HepG2 (cell line): ENCODE results near the gene DHX16. TPM values are rescaled to one million over a fixed set of nuclear protein-coding genes. Genes with fewer than 3 reads are reported as not detected.

Experiments
- GATA4 ChIP-seq: sonication (generic); IDR thresholded peaks from 2 replicates; pipeline ENCODE4 v1.6.1; 2016; ENCODE audit warnings: antibody characterized with exemption, low read depth, borderline replicate concordance
- HIVEP1 ChIP-seq: sonication (generic); formaldehyde crosslinking; IDR thresholded peaks from 2 replicates; pipeline ENCODE4 v1.4.0; 2020; ENCODE audit warnings: mild to moderate bottlenecking, missing genetic modification reagents
- JUN ChIP-seq: sonication (generic); formaldehyde crosslinking; IDR thresholded peaks from 2 replicates; pipeline ENCODE4 v1.4.0; 2020; ENCODE audit warnings: mild to moderate bottlenecking, missing genetic modification reagents
- POLR2G ChIP-seq: fragments of 200-400 bp; formaldehyde crosslinking; IDR thresholded peaks from 2 replicates; pipeline ENCODE4 v1.6.1; 2018; ENCODE audit warnings: mild to moderate bottlenecking, low read depth, low read length, moderate library complexity
- SAP130 ChIP-seq: IDR thresholded peaks from 2 replicates; pipeline ENCODE4 v1.6.1; 2016; ENCODE audit warnings: low read depth
- SOX13 ChIP-seq, 3 experiments: fragments of 450-650 bp in 1 of 3; sonication (generic) in 1 of 3; formaldehyde crosslinking in 1 of 3; IDR thresholded peaks in 2 of 3; conservative IDR thresholded peaks in 1 of 3; 2 replicates each; pipeline versions ENCODE4 v1.5.0 to v1.6.1; 2016 to 2020; ENCODE audit warnings: antibody characterized with exemption in 1 of 3, mild to moderate bottlenecking in 1 of 3, missing compliant biosample characterization in 1 of 3, missing genetic modification reagents in 1 of 3, moderate library complexity in 1 of 3
- ZBTB1 ChIP-seq: sonication (generic); formaldehyde crosslinking; IDR thresholded peaks from 2 replicates; pipeline ENCODE4 v1.4.0; 2020; ENCODE audit warnings: missing genetic modification reagents, borderline replicate concordance
- ZNF329 ChIP-seq: sonication (generic); formaldehyde crosslinking; IDR thresholded peaks from 2 replicates; pipeline ENCODE4 v1.9.0; 2021; ENCODE audit warnings: low read depth, mild to moderate bottlenecking, missing genetic modification reagents
- ZNF501 ChIP-seq: sonication (generic); formaldehyde crosslinking; IDR thresholded peaks from 2 replicates; pipeline ENCODE4 v1.5.1; 2020; ENCODE audit warnings: mild to moderate bottlenecking, moderate library complexity, missing genetic modification reagents
- ZNF660 ChIP-seq: sonication (generic); formaldehyde crosslinking; IDR thresholded peaks from 2 replicates; pipeline ENCODE4 v1.5.1; 2020; ENCODE audit warnings: mild to moderate bottlenecking, low read depth, missing genetic modification reagents, borderline replicate concordance
- ZNF749 ChIP-seq: sonication (generic); formaldehyde crosslinking; IDR thresholded peaks from 2 replicates; pipeline ENCODE4 v1.8.0; 2022; ENCODE audit warnings: mild to moderate bottlenecking, missing genetic modification reagents, moderate library complexity, borderline replicate concordance
- polyA plus RNA-seq, 8 experiments: library from polyadenylated mRNA; depleted of rRNA in 3 of 8; stranded (reverse) in 7 of 8; unstranded in 1 of 8; fragments of >200 nt; fragmentation: Illumina TruSeq in 4 of 8; extraction: Trizol in 4 of 8; gene quantifications; 2 replicates each; pipeline versions ENCODE4 v1.2.1 to v1.2.3, GENCODE V29; 2011 to 2016; ENCODE audit warnings: low read depth in 4 of 8, missing spikeins in 1 of 8, mixed read lengths in 1 of 8; ENCODE audit not compliant: insufficient read depth in 1 of 8
- total RNA-seq, 5 experiments: library from RNA; depleted of rRNA; stranded (reverse); fragments of >200 nt; fragmentation: Illumina TruSeq; extraction: Trizol; gene quantifications; 2 replicates each; pipeline ENCODE4 v1.2.3, GENCODE V29; 2016; ENCODE audit warnings: low read depth in 1 of 5
- TF ChIP-seq, protein P1 (sequence below): sonication (generic); formaldehyde crosslinking; IDR thresholded peaks from 2 replicates; pipeline ENCODE4 v1.4.0; 2020; ENCODE audit warnings: missing genetic modification reagents, borderline replicate concordance
- TF ChIP-seq, protein P2 (sequence below): sonication (generic); formaldehyde crosslinking; IDR thresholded peaks from 2 replicates; pipeline ENCODE4 v1.4.0; 2020; ENCODE audit warnings: missing genetic modification reagents, borderline replicate concordance
- TF ChIP-seq, protein P3 (sequence below): sonication (generic); formaldehyde crosslinking; IDR thresholded peaks from 2 replicates; pipeline ENCODE4 v1.8.1; 2023; ENCODE audit warnings: mild to moderate bottlenecking, missing genetic modification reagents, borderline replicate concordance
- TF ChIP-seq, protein P4 (sequence below): sonication (generic); formaldehyde crosslinking; IDR thresholded peaks from 2 replicates; pipeline ENCODE4 v1.9.0; 2021; ENCODE audit warnings: missing genetic modification reagents, borderline replicate concordance
- TF ChIP-seq, protein P5 (sequence below): sonication (generic); formaldehyde crosslinking; IDR thresholded peaks from 2 replicates; pipeline ENCODE4 v1.9.0; 2021; ENCODE audit warnings: missing genetic modification reagents, mild to moderate bottlenecking, borderline replicate concordance

DHX16 gene
- total and polyA plus RNA-seq, 2 of the 13 experiments (the other 11 are each of a cell fraction or from before 2014, with no cell fraction given), result 57.0 to 58.5 TPM

DNA sequence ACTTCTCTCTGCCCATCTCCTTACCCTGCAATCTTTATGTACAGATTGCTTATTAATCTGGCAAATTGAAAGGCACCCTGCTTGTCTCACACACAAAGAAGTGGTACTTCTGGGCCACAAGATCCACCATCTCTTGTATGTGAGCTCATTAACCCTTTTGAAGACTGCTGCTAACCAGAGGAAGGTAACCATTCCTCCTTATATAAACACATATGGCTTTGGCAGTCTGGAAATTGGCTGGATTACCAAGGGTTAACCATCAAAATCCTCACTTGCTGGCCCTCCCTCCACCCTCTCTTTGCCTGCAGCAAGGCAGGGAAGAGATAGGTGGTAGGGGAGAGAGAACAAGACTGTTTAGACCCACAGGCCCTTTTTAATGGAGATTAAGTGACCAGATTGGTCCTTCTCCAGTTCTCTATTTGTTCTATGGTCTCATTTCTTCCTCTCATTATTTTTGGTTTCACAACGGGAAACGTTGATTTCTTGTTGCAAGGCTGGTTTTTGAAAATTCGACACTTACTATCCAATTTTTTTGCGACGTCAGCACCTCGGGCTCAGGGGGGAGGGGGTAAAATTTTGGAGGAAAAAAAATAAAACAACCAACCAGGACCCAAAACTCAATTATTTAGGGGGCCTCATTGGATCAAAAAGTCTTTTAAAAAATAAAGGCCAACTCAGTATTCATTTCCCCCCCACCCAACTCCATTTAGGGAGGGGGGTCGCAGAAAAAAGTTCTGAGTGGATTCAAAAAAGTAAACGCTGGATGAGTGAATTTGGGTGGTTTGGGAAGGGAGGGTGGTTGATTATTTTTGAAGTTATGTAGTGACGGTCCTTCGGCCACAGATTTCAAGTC is 56.6 kb downstream of the DHX16 start (continued):
- TF ChIP-seq, protein P1, sequence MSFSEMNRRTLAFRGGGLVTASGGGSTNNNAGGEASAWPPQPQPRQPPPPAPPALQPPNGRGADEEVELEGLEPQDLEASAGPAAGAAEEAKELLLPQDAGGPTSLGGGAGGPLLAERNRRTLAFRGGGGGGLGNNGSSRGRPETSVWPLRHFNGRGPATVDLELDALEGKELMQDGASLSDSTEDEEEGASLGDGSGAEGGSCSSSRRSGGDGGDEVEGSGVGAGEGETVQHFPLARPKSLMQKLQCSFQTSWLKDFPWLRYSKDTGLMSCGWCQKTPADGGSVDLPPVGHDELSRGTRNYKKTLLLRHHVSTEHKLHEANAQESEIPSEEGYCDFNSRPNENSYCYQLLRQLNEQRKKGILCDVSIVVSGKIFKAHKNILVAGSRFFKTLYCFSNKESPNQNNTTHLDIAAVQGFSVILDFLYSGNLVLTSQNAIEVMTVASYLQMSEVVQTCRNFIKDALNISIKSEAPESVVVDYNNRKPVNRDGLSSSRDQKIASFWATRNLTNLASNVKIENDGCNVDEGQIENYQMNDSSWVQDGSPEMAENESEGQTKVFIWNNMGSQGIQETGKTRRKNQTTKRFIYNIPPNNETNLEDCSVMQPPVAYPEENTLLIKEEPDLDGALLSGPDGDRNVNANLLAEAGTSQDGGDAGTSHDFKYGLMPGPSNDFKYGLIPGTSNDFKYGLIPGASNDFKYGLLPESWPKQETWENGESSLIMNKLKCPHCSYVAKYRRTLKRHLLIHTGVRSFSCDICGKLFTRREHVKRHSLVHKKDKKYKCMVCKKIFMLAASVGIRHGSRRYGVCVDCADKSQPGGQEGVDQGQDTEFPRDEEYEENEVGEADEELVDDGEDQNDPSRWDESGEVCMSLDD (CRISPR knock-in tag), result no peak
- TF ChIP-seq ZNF660, result no peak
- TF ChIP-seq HIVEP1 (CRISPR knock-in tag), result no peak
- TF ChIP-seq ZNF749, result 0 out of 2 replicates have a peak, but pooled peaks have one; percentile 73
- TF ChIP-seq, protein P2, sequence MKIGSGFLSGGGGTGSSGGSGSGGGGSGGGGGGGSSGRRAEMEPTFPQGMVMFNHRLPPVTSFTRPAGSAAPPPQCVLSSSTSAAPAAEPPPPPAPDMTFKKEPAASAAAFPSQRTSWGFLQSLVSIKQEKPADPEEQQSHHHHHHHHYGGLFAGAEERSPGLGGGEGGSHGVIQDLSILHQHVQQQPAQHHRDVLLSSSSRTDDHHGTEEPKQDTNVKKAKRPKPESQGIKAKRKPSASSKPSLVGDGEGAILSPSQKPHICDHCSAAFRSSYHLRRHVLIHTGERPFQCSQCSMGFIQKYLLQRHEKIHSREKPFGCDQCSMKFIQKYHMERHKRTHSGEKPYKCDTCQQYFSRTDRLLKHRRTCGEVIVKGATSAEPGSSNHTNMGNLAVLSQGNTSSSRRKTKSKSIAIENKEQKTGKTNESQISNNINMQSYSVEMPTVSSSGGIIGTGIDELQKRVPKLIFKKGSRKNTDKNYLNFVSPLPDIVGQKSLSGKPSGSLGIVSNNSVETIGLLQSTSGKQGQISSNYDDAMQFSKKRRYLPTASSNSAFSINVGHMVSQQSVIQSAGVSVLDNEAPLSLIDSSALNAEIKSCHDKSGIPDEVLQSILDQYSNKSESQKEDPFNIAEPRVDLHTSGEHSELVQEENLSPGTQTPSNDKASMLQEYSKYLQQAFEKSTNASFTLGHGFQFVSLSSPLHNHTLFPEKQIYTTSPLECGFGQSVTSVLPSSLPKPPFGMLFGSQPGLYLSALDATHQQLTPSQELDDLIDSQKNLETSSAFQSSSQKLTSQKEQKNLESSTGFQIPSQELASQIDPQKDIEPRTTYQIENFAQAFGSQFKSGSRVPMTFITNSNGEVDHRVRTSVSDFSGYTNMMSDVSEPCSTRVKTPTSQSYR, result no peak
- TF ChIP-seq JUN (CRISPR knock-in tag), result peak; percentile 69; the same call in 1 of the 2 replicates
- TF ChIP-seq ZBTB1 (CRISPR knock-in tag), result no peak
- TF ChIP-seq, protein P3, sequence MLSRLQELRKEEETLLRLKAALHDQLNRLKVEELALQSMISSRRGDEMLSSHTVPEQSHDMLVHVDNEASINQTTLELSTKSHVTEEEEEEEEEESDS (CRISPR knock-in tag), result 0 out of 2 replicates have a peak, but pooled peaks have one; percentile 67
- TF ChIP-seq, protein P4, sequence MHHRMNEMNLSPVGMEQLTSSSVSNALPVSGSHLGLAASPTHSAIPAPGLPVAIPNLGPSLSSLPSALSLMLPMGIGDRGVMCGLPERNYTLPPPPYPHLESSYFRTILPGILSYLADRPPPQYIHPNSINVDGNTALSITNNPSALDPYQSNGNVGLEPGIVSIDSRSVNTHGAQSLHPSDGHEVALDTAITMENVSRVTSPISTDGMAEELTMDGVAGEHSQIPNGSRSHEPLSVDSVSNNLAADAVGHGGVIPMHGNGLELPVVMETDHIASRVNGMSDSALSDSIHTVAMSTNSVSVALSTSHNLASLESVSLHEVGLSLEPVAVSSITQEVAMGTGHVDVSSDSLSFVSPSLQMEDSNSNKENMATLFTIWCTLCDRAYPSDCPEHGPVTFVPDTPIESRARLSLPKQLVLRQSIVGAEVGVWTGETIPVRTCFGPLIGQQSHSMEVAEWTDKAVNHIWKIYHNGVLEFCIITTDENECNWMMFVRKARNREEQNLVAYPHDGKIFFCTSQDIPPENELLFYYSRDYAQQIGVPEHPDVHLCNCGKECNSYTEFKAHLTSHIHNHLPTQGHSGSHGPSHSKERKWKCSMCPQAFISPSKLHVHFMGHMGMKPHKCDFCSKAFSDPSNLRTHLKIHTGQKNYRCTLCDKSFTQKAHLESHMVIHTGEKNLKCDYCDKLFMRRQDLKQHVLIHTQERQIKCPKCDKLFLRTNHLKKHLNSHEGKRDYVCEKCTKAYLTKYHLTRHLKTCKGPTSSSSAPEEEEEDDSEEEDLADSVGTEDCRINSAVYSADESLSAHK (CRISPR knock-in tag), result no peak
- 0 out of 2 replicates have a peak, but pooled peaks have one; percentile 29 for TF ChIP-seq ZNF329
- TF ChIP-seq POLR2G, result peak; percentile 45
- TF ChIP-seq ZNF501 (CRISPR knock-in tag), result peak; percentile 3; the same call in 1 of the 2 replicates
- peak; percentile 40; the same call in 1 of the 2 replicates for TF ChIP-seq GATA4
- TF ChIP-seq SAP130 (CRISPR knock-in tag), result peak; percentile 55
- no peak for TF ChIP-seq SOX13 (IDR thresholded peaks at IDR 0.05)
- peak in 1 of 2 experiments; percentile 89; a peak in 1 of 4 replicates for TF ChIP-seq SOX13 (CRISPR knock-in tag; conservative IDR thresholded peaks at IDR 0.05 in 1 of 2, IDR thresholded peaks at IDR 0.05 in 1 of 2)
- TF ChIP-seq, protein P5, sequence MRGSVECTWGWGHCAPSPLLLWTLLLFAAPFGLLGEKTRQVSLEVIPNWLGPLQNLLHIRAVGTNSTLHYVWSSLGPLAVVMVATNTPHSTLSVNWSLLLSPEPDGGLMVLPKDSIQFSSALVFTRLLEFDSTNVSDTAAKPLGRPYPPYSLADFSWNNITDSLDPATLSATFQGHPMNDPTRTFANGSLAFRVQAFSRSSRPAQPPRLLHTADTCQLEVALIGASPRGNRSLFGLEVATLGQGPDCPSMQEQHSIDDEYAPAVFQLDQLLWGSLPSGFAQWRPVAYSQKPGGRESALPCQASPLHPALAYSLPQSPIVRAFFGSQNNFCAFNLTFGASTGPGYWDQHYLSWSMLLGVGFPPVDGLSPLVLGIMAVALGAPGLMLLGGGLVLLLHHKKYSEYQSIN (CRISPR knock-in tag), result no peak
